Astrocyte (in vitro differentiated cells and primary cell): ENCODE measurements around the gene NCDN. TPM values are rescaled to one million over a fixed set of nuclear protein-coding genes. Genes with fewer than 3 reads are reported as not detected.

Experiments used
- DNase-seq: peaks from one replicate; pipeline ENCODE4 v3.0.0-alpha.2; 2010; ENCODE audit warnings: low read depth
- FAIRE-seq: peaks from 2 replicates; lab custom pipeline; 2011; peaks lifted over from hg19 to GRCh38; lab: Jason Lieb, UNC
- H2AFZ ChIP-seq: 2 replicates; pipeline ENCODE4 v1.6.0; 2012; ENCODE audit warnings: low read depth, low read length, inconsistent platforms
- H3K27ac ChIP-seq: 2 replicates; pipeline ENCODE4 v1.5.1; 2011; ENCODE audit warnings: low read depth, low read length, inconsistent platforms
- H3K27me3 ChIP-seq: 2 replicates; pipeline ENCODE4 v1.6.0; 2011; ENCODE audit warnings: low read length, inconsistent platforms; ENCODE audit not compliant: insufficient read depth
- H3K36me3 ChIP-seq: 2 replicates; pipeline ENCODE4 v1.5.1; 2011; ENCODE audit warnings: low read length, inconsistent platforms; ENCODE audit not compliant: insufficient read depth
- H3K4me1 ChIP-seq: 2 replicates; pipeline ENCODE4 v1.5.1; 2011; ENCODE audit warnings: low read length, inconsistent platforms; ENCODE audit not compliant: insufficient read depth
- H3K4me2 ChIP-seq: 2 replicates; pipeline ENCODE4 v1.6.0; 2012; ENCODE audit warnings: low read length, inconsistent platforms
- H3K4me3 ChIP-seq: 2 replicates; pipeline ENCODE4 v1.5.1; 2011; ENCODE audit warnings: low read depth, mild to moderate bottlenecking, low read length, inconsistent platforms; ENCODE audit not compliant: insufficient read depth
- H3K79me2 ChIP-seq: 2 replicates; pipeline ENCODE4 v1.6.0; 2012; ENCODE audit warnings: mild to moderate bottlenecking, low read length, inconsistent platforms; ENCODE audit not compliant: insufficient read depth
- H3K9ac ChIP-seq: 2 replicates; pipeline ENCODE4 v1.6.0; 2012; ENCODE audit warnings: mild to moderate bottlenecking, low read length, inconsistent platforms
- H3K9me3 ChIP-seq: 2 replicates; pipeline ENCODE4 v1.5.1; 2012; ENCODE audit warnings: low read depth, mild to moderate bottlenecking, low read length, inconsistent platforms; ENCODE audit not compliant: insufficient read depth
- H4K20me1 ChIP-seq: 2 replicates; pipeline ENCODE4 v1.6.0; 2012; ENCODE audit warnings: low read length, inconsistent platforms; ENCODE audit not compliant: insufficient read depth
- H3K27ac Mint-ChIP-seq: one replicate; pipeline ENCODE4 v1.8.0; 2021; ENCODE audit warnings: mild to moderate bottlenecking, mixed read lengths; ENCODE audit not compliant: unreplicated experiment
- H3K27me3 Mint-ChIP-seq: one replicate; pipeline ENCODE4 v1.8.0; 2021; ENCODE audit warnings: low read depth, mixed read lengths; ENCODE audit not compliant: unreplicated experiment
- H3K36me3 Mint-ChIP-seq: one replicate; pipeline ENCODE4 v1.8.0; 2021; ENCODE audit warnings: low read depth, mixed read lengths; ENCODE audit not compliant: unreplicated experiment
- H3K4me1 Mint-ChIP-seq: one replicate; pipeline ENCODE4 v1.8.0; 2021; ENCODE audit warnings: low read depth, mixed read lengths; ENCODE audit not compliant: unreplicated experiment
- H3K4me3 Mint-ChIP-seq: one replicate; pipeline ENCODE4 v1.8.0; 2021; ENCODE audit warnings: mild to moderate bottlenecking, moderate library complexity, mixed read lengths; ENCODE audit not compliant: unreplicated experiment
- H3K9me3 Mint-ChIP-seq: one replicate; pipeline ENCODE4 v1.8.0; 2021; ENCODE audit warnings: mild to moderate bottlenecking, mixed read lengths; ENCODE audit not compliant: unreplicated experiment
- CTCF ChIP-seq: IDR thresholded peaks from 2 replicates; pipeline ENCODE4 v1.5.1; 2011; ENCODE audit warnings: low read depth, mild to moderate bottlenecking, inconsistent platforms, low read length, moderate library complexity; ENCODE audit not compliant: insufficient read depth
- EZH2 ChIP-seq: IDR thresholded peaks from 2 replicates; pipeline ENCODE4 v1.6.1; 2012; ENCODE audit warnings: mild to moderate bottlenecking, low read length, inconsistent platforms; ENCODE audit not compliant: insufficient read depth
- total RNA-seq: library from RNA; stranded (reverse); gene quantifications from 2 replicates; pipeline ENCODE4 v1.2.1, GENCODE V29; 2021

Gene NCDN
- total RNA-seq, 1 donor from 2014 or later = 42.1 TPM

GRCh38 chr1:35509558-35509957 lies 48.0 kb upstream of the NCDN start:
- FAIRE-seq (no peak), DNase-seq (no peak)
- H4K20me1 ChIP-seq = peaks cover 58% of the 10 kb centered on the region
- Mint-ChIP-seq H3K9me3 (peaks cover under 1% of the 10 kb centered on the region), H3K27ac (no peak overlapping the region), H3K27me3 (no peaks in the 10 kb centered on the region), H3K4me3 (no peak overlapping the region), H3K4me1 (peaks cover 10% of the 10 kb centered on the region), H3K36me3 (peaks cover 4% of the 10 kb centered on the region)
- no peak overlapping the region for H2AFZ ChIP-seq
- H3K4me2 ChIP-seq = no peak overlapping the region
- H3K27me3 ChIP-seq = no peaks in the 10 kb centered on the region
- no peaks in the 10 kb centered on the region for H3K36me3 ChIP-seq
- peaks cover 25% of the 10 kb centered on the region for H3K79me2 ChIP-seq
- H3K27ac ChIP-seq = no peak overlapping the region
- H3K4me1 ChIP-seq = peaks cover 11% of the 10 kb centered on the region
- H3K9ac ChIP-seq = no peak overlapping the region
- TF ChIP-seq CTCF (no peak), EZH2 (no peak)
- H3K9me3 ChIP-seq = no peaks in the 10 kb centered on the region
- H3K4me3 ChIP-seq = no peak overlapping the region

GRCh38 chr1:35511305-35511704 lies 46.3 kb upstream of the NCDN start:
- H3K27me3 Mint-ChIP-seq = no peaks in the 10 kb centered on the region
- Histone ChIP-seq H3K79me2 (peaks cover 33% of the 10 kb centered on the region), H3K4me1 (peaks cover 8% of the 10 kb centered on the region), H2AFZ (no peak overlapping the region), H3K27ac (no peak overlapping the region), H4K20me1 (peaks cover 53% of the 10 kb centered on the region), H3K9me3 (no peaks in the 10 kb centered on the region), H3K9ac (no peak overlapping the region), H3K4me2 (no peak overlapping the region), H3K4me3 (no peak overlapping the region), H3K27me3 (no peaks in the 10 kb centered on the region), H3K36me3 (no peaks in the 10 kb centered on the region)
- H3K9me3 Mint-ChIP-seq = peaks cover 13% of the 10 kb centered on the region
- FAIRE-seq (no peak), DNase-seq (no peak)
- no peak overlapping the region for H3K27ac Mint-ChIP-seq
- H3K4me1 Mint-ChIP-seq = no peaks in the 10 kb centered on the region
- no peak for TF ChIP-seq CTCF
- TF ChIP-seq EZH2 = no peak
- H3K4me3 Mint-ChIP-seq = no peak overlapping the region
- H3K36me3 Mint-ChIP-seq = peaks cover 6% of the 10 kb centered on the region

GRCh38 chr1:35518183-35518582 lies 39.4 kb upstream of the NCDN start:
- H3K4me1 Mint-ChIP-seq = no peaks in the 10 kb centered on the region
- Histone ChIP-seq H3K9me3 (peaks cover 2% of the 10 kb centered on the region), H3K4me2 (no peak overlapping the region), H3K27me3 (no peaks in the 10 kb centered on the region), H3K9ac (no peak overlapping the region), H3K4me1 (no peaks in the 10 kb centered on the region), H2AFZ (no peak overlapping the region), H4K20me1 (peaks cover 30% of the 10 kb centered on the region), H3K36me3 (no peaks in the 10 kb centered on the region), H3K27ac (no peak overlapping the region), H3K4me3 (no peak overlapping the region), H3K79me2 (peaks cover 33% of the 10 kb centered on the region)
- H3K36me3 Mint-ChIP-seq = peaks cover 8% of the 10 kb centered on the region
- no peak for TF ChIP-seq EZH2
- no peak for TF ChIP-seq CTCF
- no peak overlapping the region for H3K4me3 Mint-ChIP-seq
- no peaks in the 10 kb centered on the region for H3K27me3 Mint-ChIP-seq
- peaks cover 21% of the 10 kb centered on the region for H3K9me3 Mint-ChIP-seq
- FAIRE-seq (no peak), DNase-seq (no peak)
- no peak overlapping the region for H3K27ac Mint-ChIP-seq
